Fibroblast of lung (primary cell): ENCODE results near the gene TRPC4AP. TPM values are rescaled to one million over a fixed set of nuclear protein-coding genes. Genes with fewer than 3 reads are reported as not detected.

Experiments used
- DNase-seq, 2 donors: peaks; one replicate each; pipeline versions ENCODE4 v3.0.0 to v3.0.0-alpha.2; 2010; ENCODE audit warnings: low read depth in 2 of 2
- H2AFZ ChIP-seq: 2 replicates; pipeline ENCODE4 v1.5.1; 2012; ENCODE audit warnings: low read length, control low read depth, inconsistent platforms
- H3K27ac ChIP-seq: 2 replicates; pipeline ENCODE4 v1.5.1; 2011; ENCODE audit warnings: low read length, control low read depth; ENCODE audit not compliant: insufficient read depth
- H3K27me3 ChIP-seq: 2 replicates; pipeline ENCODE4 v1.5.1; 2011; ENCODE audit warnings: mild to moderate bottlenecking, low read length; ENCODE audit not compliant: control insufficient read depth, insufficient read depth
- H3K36me3 ChIP-seq: 2 replicates; pipeline ENCODE4 v1.5.1; 2011; ENCODE audit warnings: low read length; ENCODE audit not compliant: control insufficient read depth, insufficient read depth
- H3K4me1 ChIP-seq: 2 replicates; pipeline ENCODE4 v1.5.1; 2011; ENCODE audit warnings: low read length; ENCODE audit not compliant: control insufficient read depth, insufficient read depth; ENCODE audit errors: extremely low read depth
- H3K4me2 ChIP-seq: 2 replicates; pipeline ENCODE4 v1.5.1; 2011; ENCODE audit warnings: low read length, control low read depth; ENCODE audit not compliant: insufficient read depth; ENCODE audit errors: extremely low read depth
- H3K4me3 ChIP-seq, 4 experiments: fragments of 200-600 bp in 1 of 4; sonication (generic) in 1 of 4; replicated peaks in 1 of 4; 2 replicates each; pipeline ENCODE4 v1.5.1; 2011 to 2016; ENCODE audit warnings: low read length in 4 of 4, low read depth in 3 of 4, mild to moderate bottlenecking in 3 of 4, control low read depth in 2 of 4, inconsistent platforms in 1 of 4, mixed read lengths in 1 of 4; ENCODE audit not compliant: insufficient read depth in 1 of 4; ENCODE audit errors: control extremely low read depth in 1 of 4
- H3K79me2 ChIP-seq: 2 replicates; pipeline ENCODE4 v1.5.1; 2012; ENCODE audit warnings: mild to moderate bottlenecking, low read length, inconsistent platforms; ENCODE audit not compliant: control insufficient read depth, insufficient read depth
- H3K9ac ChIP-seq: 2 replicates; pipeline ENCODE4 v1.5.1; 2011; ENCODE audit warnings: mild to moderate bottlenecking, low read length, control low read depth; ENCODE audit not compliant: insufficient read depth
- H3K9me3 ChIP-seq: 2 replicates; pipeline ENCODE4 v1.5.1; 2012; ENCODE audit warnings: low read depth, low read length; ENCODE audit not compliant: control insufficient read depth, insufficient read depth
- H4K20me1 ChIP-seq: 2 replicates; pipeline ENCODE4 v1.5.1; 2011; ENCODE audit warnings: low read length; ENCODE audit not compliant: control insufficient read depth, insufficient read depth; ENCODE audit errors: extremely low read depth
- EZH2 ChIP-seq: IDR thresholded peaks from 2 replicates; pipeline ENCODE4 v1.5.1; 2012; ENCODE audit warnings: low read length, control low read depth, mild to moderate bottlenecking; ENCODE audit errors: missing control alignments
- polyA plus RNA-seq, 2 donors: library from polyadenylated mRNA; depleted of rRNA in 1 of 2; stranded (reverse) in 1 of 2; unstranded in 1 of 2; fragments of >200 nt; gene quantifications; 2 replicates each; pipeline ENCODE4 v1.2.1, GENCODE V29; 2011 to 2012; ENCODE audit warnings: missing spikeins in 1 of 2
- total RNA-seq: library from RNA; depleted of rRNA; stranded (reverse); fragments of >200 nt; gene quantifications from 2 replicates; pipeline ENCODE4 v1.2.1, GENCODE V29; 2014
- TF ChIP-seq, protein P1 (sequence below), 2 donors: IDR thresholded peaks in 1 of 2; conservative IDR thresholded peaks in 1 of 2; 1 replicate in 1 of 2; 2 replicates in 1 of 2; pipeline ENCODE4 v1.5.1; 2011 to 2012; ENCODE audit warnings: low read length in 2 of 2, control low read depth in 1 of 2, inconsistent platforms in 1 of 2, low read depth in 1 of 2, mild to moderate bottlenecking in 1 of 2

TRPC4AP gene
- total and polyA plus RNA-seq, 2 donors (not counting 1 experiment from before 2014, with no cell fraction given): 63.1 to 89.7 TPM

DNA sequence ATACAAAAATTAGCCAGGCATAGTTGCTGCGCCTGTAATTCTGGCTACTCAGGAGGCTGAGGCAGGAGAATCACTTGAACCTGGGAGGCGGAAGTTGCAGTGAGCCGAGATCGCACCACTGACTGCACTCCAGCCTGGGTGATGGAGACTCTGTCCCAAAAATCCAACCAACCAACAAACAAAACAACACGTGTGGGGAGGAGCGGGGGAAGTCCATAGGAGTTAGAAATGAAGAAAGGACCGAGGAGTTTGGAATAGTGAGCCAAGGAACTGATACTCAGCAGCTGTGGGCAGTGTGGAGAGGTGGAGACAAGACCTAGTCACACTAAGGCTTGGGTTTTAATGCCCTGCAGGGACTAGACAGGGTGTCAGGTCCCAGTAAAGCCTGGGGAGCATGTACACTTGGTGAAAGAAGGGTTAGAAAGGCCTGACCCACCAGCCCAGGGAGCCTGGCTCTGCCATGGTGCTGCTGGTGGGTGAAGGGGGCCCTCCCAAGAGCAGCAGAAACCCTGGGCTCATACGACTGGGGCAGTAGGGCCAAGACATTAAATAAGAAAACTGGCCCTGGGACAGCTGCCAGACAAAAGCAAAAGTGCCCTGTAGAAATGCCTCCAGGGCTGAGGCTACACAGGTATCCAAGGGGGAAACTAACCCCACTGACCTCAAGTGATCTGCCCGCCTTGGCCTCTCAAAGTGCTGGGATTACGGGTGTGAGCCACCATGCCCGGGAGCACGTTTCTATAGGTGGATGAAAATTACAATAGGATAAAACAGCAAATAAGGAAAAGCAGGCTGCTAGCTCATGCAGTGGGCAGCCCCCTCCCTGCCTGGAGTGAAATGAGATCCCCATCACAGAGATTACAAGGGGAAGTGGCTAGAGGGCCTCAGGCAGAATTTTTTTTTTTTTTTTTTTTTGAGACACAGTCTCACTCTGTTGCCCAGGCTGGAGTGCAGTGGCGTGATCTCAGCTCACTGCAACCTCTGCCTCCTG lies 78.9 kb downstream of the TRPC4AP start:
- Histone ChIP-seq H3K36me3 (peaks cover 25% of the 10 kb centered on the region), H3K4me2 (no peak overlapping the region), H3K4me3 (no peak overlapping the region), H3K9me3 (no peaks in the 10 kb centered on the region), H3K27me3 (no peaks in the 10 kb centered on the region), H2AFZ (no peak overlapping the region), H4K20me1 (no peaks in the 10 kb centered on the region), H3K79me2 (no peaks in the 10 kb centered on the region), H3K9ac (no peak overlapping the region), H3K4me1 (peaks cover 12% of the 10 kb centered on the region), H3K27ac (no peak overlapping the region)
- no peak for TF ChIP-seq EZH2
- TF ChIP-seq, protein P1, sequence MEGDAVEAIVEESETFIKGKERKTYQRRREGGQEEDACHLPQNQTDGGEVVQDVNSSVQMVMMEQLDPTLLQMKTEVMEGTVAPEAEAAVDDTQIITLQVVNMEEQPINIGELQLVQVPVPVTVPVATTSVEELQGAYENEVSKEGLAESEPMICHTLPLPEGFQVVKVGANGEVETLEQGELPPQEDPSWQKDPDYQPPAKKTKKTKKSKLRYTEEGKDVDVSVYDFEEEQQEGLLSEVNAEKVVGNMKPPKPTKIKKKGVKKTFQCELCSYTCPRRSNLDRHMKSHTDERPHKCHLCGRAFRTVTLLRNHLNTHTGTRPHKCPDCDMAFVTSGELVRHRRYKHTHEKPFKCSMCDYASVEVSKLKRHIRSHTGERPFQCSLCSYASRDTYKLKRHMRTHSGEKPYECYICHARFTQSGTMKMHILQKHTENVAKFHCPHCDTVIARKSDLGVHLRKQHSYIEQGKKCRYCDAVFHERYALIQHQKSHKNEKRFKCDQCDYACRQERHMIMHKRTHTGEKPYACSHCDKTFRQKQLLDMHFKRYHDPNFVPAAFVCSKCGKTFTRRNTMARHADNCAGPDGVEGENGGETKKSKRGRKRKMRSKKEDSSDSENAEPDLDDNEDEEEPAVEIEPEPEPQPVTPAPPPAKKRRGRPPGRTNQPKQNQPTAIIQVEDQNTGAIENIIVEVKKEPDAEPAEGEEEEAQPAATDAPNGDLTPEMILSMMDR (conservative IDR thresholded peaks at IDR 0.05 in 1 of 2, IDR thresholded peaks at IDR 0.05 in 1 of 2; ENCODE audit: low read depth in 1 of 2, low read length in 2 of 2): no peak
- DNase-seq: no peak

DNA sequence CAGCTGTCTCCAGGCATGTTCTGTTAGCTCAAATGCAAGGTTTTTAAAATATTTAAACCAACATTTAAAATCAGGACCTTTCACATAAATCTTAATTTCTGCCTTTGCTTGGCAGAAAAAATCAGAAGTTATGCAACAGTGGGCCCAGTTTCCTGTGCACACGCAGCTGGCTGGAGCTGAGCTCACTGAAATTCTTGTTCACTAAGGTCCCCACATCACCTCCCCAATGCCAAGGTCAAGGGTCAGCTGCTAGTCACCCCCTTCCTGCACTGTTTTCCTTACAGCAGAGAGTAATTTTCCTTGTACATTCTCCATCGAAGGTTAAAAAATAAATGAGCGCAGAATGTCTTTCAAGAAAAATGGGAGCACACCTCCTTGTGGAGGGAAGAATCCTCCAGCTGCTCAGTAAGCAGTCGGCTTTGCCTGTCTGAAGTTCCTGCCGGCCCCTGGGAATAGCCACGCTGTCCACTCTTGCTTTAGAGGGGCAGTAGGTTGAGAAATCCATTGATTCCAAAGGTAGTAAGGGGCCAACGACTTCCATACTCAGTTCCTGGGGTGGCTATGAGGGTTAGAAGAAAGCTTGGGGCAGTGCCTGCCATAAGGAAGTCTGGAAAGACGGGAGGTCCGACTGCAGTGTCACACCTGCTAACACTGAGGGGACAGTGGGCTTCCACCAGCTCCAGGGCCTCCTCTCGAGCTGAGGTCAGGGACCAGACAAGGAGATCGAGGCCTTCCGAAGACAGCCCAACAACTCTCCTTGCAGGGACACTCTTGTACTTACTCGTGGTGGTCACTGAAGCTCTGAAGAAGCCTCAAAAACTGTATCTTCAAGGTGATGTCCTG lies 80.2 kb downstream of the TRPC4AP start:
- H3K36me3 ChIP-seq: peaks cover 37% of the 10 kb centered on the region
- no peak overlapping the region for H3K4me3 ChIP-seq
- no peak overlapping the region for H3K4me2 ChIP-seq
- no peaks in the 10 kb centered on the region for H3K27me3 ChIP-seq
- no peaks in the 10 kb centered on the region for H4K20me1 ChIP-seq
- no peak for TF ChIP-seq EZH2
- TF ChIP-seq, protein P1 (conservative IDR thresholded peaks at IDR 0.05 in 1 of 2, IDR thresholded peaks at IDR 0.05 in 1 of 2; ENCODE audit: low read depth in 1 of 2, low read length in 2 of 2): no peak
- no peak overlapping the region for H3K9ac ChIP-seq
- peak in 1 of 2 donors; percentile 30 for DNase-seq
- H3K79me2 ChIP-seq: no peaks in the 10 kb centered on the region
- peaks cover 6% of the 10 kb centered on the region for H3K4me1 ChIP-seq
- peak overlapping the region; percentile 23 for H3K27ac ChIP-seq
- H3K9me3 ChIP-seq: no peaks in the 10 kb centered on the region
- no peak overlapping the region for H2AFZ ChIP-seq
